CD4-positive, alpha-beta T cell (primary cell): ENCODE data around the gene DNAH9. TPM values are rescaled to one million over a fixed set of nuclear protein-coding genes. Genes with fewer than 3 reads are reported as not detected.

Experiments used
- ATAC-seq: fragments of 200-7000 bp; cut with Tn5 transposase; one replicate; pipeline ENCODE4 v1.10.0; 2022; ENCODE audit warnings: mild to moderate bottlenecking; ENCODE audit not compliant: poor library complexity
- CTCF ChIA-PET: fragments of 350-600 bp; sonication (Branson Sonifier 250); formaldehyde crosslinking; loops from one replicate; lab custom pipeline; 2021; ENCODE audit warnings: antibody characterized with exemption, inconsistent platforms; lab: Charles Lee
- POLR2A ChIA-PET: fragments of 350-600 bp; sonication (Branson Sonifier 250); formaldehyde crosslinking; loops from one replicate; lab custom pipeline; 2021; ENCODE audit warnings: antibody characterized with exemption, inconsistent platforms; lab: Charles Lee
- DNase-seq, 14 experiments: peaks; one replicate each; pipeline ENCODE4 v3.0.0-alpha.2; 2013 to 2020; ENCODE audit warnings: mixed read lengths in 2 of 14
- H3K27ac ChIP-seq, 2 donors: one replicate each; pipeline versions ENCODE4 v1.5.1 to v1.7.0; 2013; ENCODE audit warnings: low read length in 2 of 2, low read depth in 1 of 2, mild to moderate bottlenecking in 1 of 2
- H3K27me3 ChIP-seq, 2 experiments: 1 replicate in 1 of 2; 2 replicates in 1 of 2; pipeline versions ENCODE4 v1.6.1 to v1.7.0; 2013; ENCODE audit warnings: low read length in 2 of 2, control low read depth in 1 of 2, mild to moderate bottlenecking in 1 of 2, moderate library complexity in 1 of 2; ENCODE audit not compliant: insufficient read depth in 2 of 2, control insufficient read depth in 1 of 2
- H3K36me3 ChIP-seq: one replicate; pipeline ENCODE4 v1.6.1; 2013; ENCODE audit warnings: low read length, control low read depth; ENCODE audit not compliant: insufficient read depth
- H3K4me1 ChIP-seq: one replicate; pipeline ENCODE4 v1.6.1; 2013; ENCODE audit warnings: low read length, control low read depth; ENCODE audit not compliant: insufficient read depth
- H3K4me3 ChIP-seq: one replicate; pipeline ENCODE4 v1.5.1; 2013; ENCODE audit warnings: mild to moderate bottlenecking, low read length, moderate library complexity
- H3K9me3 ChIP-seq, 2 experiments: 1 replicate in 1 of 2; 2 replicates in 1 of 2; pipeline versions ENCODE4 v1.6.1 to v1.7.0; 2013; ENCODE audit warnings: low read length in 2 of 2, mild to moderate bottlenecking in 2 of 2, control low read depth in 1 of 2, moderate library complexity in 1 of 2; ENCODE audit not compliant: control insufficient read depth in 1 of 2, insufficient read depth in 1 of 2
- H3K27ac Mint-ChIP-seq: one replicate; pipeline ENCODE4 v1.8.0; 2020; ENCODE audit warnings: mixed read lengths
- H3K27me3 Mint-ChIP-seq: one replicate; pipeline ENCODE4 v1.8.0; 2021; ENCODE audit warnings: mixed read lengths
- H3K36me3 Mint-ChIP-seq: one replicate; pipeline ENCODE4 v1.8.0; 2021; ENCODE audit warnings: low read depth, mixed read lengths
- H3K4me1 Mint-ChIP-seq: one replicate; pipeline ENCODE4 v1.8.0; 2021; ENCODE audit warnings: low read depth, mixed read lengths
- H3K4me3 Mint-ChIP-seq: one replicate; pipeline ENCODE4 v1.8.0; 2020; ENCODE audit warnings: mild to moderate bottlenecking, mixed read lengths
- H3K9me3 Mint-ChIP-seq: one replicate; pipeline ENCODE4 v1.8.0; 2020; ENCODE audit warnings: mixed read lengths
- intact Hi-C, 2 experiments: fragments of 100-400 bp; cut with DNase I in 1 of 2; cut with micrococcal nuclease in 1 of 2; formaldehyde crosslinking; loops; one replicate each; pipeline versions ENCODE4 v1.15.1 to v1.9.0; 2023 to 2025; cut with DNase I, micrococcal nuclease
- total RNA-seq, 174 experiments: library from RNA in 2 of 174; stranded (reverse) in 2 of 174; gene quantifications; one replicate each; pipeline ENCODE4 v1.2.3 and lab custom pipeline; 2021 to 2026
- TF ChIP-seq, protein P1 (sequence below): fragments of 200-600 bp; IDR thresholded peaks from one replicate; pipeline ENCODE4 v1.8.0; 2022; ENCODE audit warnings: antibody characterized with exemption, mild to moderate bottlenecking

DNAH9 gene
- total RNA-seq, 2 experiments from 2014 or later = not detected

DNA sequence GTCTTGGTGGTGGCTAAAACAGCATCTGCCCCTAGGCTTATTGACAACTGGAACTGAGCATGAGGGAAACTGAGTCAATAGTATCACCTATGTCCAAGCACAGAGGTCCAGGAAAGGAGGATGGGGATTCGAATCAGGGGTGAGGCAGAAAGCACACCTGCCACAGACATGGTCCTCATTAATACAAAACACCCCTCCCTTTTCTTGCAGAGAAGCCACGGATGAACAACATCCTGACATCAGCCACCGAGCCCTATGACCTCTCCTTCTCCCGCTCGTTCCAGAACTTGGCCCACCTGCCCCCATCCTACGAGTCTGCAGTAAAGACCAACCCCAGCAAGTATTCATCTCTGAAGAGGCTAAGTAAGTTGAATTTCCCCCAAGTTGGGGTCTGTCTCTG is 42.7 kb upstream of the DNAH9 start:
- no peaks in the 10 kb centered on the region for H3K27me3 Mint-ChIP-seq
- Histone ChIP-seq H3K4me1 (no peaks in the 10 kb centered on the region), H3K9me3 (peaks cover 0 to 24% of the 10 kb centered on the region in 2 experiments), H3K27me3 (no peaks in the 10 kb centered on the region), H3K36me3 (no peaks in the 10 kb centered on the region), H3K27ac (no peak overlapping the region), H3K4me3 (no peak overlapping the region)
- POLR2A ChIA-PET = no interaction called here
- TF ChIP-seq, protein P1, sequence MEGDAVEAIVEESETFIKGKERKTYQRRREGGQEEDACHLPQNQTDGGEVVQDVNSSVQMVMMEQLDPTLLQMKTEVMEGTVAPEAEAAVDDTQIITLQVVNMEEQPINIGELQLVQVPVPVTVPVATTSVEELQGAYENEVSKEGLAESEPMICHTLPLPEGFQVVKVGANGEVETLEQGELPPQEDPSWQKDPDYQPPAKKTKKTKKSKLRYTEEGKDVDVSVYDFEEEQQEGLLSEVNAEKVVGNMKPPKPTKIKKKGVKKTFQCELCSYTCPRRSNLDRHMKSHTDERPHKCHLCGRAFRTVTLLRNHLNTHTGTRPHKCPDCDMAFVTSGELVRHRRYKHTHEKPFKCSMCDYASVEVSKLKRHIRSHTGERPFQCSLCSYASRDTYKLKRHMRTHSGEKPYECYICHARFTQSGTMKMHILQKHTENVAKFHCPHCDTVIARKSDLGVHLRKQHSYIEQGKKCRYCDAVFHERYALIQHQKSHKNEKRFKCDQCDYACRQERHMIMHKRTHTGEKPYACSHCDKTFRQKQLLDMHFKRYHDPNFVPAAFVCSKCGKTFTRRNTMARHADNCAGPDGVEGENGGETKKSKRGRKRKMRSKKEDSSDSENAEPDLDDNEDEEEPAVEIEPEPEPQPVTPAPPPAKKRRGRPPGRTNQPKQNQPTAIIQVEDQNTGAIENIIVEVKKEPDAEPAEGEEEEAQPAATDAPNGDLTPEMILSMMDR = no peak
- no peak for DNase-seq
- peaks cover 10% of the 10 kb centered on the region for H3K9me3 Mint-ChIP-seq
- H3K4me1 Mint-ChIP-seq = no peaks in the 10 kb centered on the region
- H3K4me3 Mint-ChIP-seq = no peak overlapping the region
- CTCF ChIA-PET = no interaction called here
- ATAC-seq = no peak
- no peaks in the 10 kb centered on the region for H3K36me3 Mint-ChIP-seq
- intact Hi-C loops = no loop called here
- no peak overlapping the region for H3K27ac Mint-ChIP-seq

DNA sequence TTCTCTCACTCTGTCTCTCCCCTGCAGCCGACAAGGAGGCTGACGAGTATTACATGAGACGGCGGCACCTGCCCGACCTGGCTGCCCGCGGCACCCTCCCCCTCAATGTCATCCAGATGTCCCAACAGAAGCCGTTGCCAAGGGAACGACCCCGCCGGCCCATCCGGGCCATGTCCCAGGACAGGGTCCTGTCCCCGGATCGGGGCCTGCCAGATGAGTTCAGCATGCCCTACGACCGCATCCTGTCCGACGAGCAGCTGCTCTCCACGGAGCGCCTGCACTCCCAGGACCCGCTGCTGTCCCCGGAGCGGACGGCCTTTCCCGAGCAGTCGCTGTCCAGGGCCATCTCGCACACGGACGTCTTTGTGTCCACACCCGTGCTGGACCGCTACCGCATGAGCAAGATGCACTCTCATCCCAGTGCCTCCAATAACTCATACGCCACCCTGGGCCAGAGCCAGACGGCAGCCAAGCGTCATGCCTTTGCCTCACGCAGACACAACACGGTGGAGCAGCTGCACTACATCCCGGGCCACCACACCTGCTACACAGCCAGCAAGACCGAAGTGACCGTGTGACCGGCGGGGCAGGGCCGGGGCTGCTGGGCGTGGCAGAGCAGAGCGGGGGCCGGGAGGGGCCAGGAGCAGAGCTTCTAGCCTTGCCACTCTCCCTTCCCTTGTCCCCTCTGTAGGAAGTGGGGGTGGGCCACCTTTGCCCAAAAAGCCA is 40.4 kb upstream of the DNAH9 start:
- Histone ChIP-seq H3K4me1 (no peaks in the 10 kb centered on the region), H3K27me3 (no peaks in the 10 kb centered on the region), H3K36me3 (no peaks in the 10 kb centered on the region), H3K4me3 (no peak overlapping the region), H3K9me3 (peaks cover 0 to 29% of the 10 kb centered on the region in 2 experiments), H3K27ac (no peak overlapping the region)
- Mint-ChIP-seq H3K27me3 (no peaks in the 10 kb centered on the region), H3K27ac (no peak overlapping the region), H3K4me1 (no peaks in the 10 kb centered on the region), H3K4me3 (no peak overlapping the region), H3K9me3 (peaks cover 10% of the 10 kb centered on the region), H3K36me3 (no peaks in the 10 kb centered on the region)
- ChIA-PET POLR2A (no interaction called here), CTCF (no interaction called here)
- DNase-seq (no peak), ATAC-seq (no peak)
- intact Hi-C loops = no loop called here
- TF ChIP-seq, protein P1 = no peak

DNA sequence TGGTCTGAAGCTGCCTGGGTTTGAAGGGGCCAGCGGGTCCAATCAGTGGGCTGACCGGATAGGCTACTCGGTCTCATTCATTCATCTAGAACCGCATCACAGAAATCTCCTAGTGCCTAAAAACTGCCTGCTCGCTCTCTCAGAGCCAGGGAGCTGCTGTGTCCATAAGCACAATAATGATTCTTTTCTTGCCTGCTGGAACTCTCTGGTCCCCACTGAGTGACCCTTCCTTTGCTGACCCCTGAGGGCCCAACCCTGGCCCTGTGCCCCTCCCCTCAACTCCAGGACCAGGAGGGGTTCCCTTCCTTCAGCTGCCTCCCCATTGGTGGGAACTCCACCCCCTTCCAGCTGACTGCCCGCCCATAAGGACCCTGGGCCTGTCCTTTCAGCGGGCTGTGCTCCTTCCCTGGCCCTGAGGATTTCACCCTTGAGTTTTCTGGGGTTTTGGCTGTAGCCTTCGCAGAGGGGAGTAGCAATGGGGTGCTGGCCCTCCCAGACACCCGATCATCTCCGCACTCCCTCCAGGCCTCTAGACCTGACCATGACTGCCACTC is 39.5 kb upstream of the DNAH9 start:
- peaks cover 8% of the 10 kb centered on the region for H3K9me3 Mint-ChIP-seq
- no peaks in the 10 kb centered on the region for H3K27me3 Mint-ChIP-seq
- TF ChIP-seq, protein P1 = no peak
- ATAC-seq (no peak), DNase-seq (no peak)
- no peaks in the 10 kb centered on the region for H3K36me3 Mint-ChIP-seq
- H3K27ac Mint-ChIP-seq = no peak overlapping the region
- no peaks in the 10 kb centered on the region for H3K4me1 Mint-ChIP-seq
- H3K4me1 ChIP-seq = no peaks in the 10 kb centered on the region
- no peak overlapping the region for H3K4me3 Mint-ChIP-seq
- ChIA-PET CTCF (no interaction called here), POLR2A (no interaction called here)
- intact Hi-C loops = no loop called here
- H3K27me3 ChIP-seq = no peaks in the 10 kb centered on the region
- H3K9me3 ChIP-seq = peaks cover 0 to 29% of the 10 kb centered on the region in 2 experiments
- H3K4me3 ChIP-seq = no peak overlapping the region
- H3K36me3 ChIP-seq = no peaks in the 10 kb centered on the region
- no peak overlapping the region for H3K27ac ChIP-seq
